KBM-7 (cell line): ENCODE data around the gene TRIM41.
"Not testable (repeated sequence)": the region's sequence is repeated elsewhere in the genome, so short reads cannot be mapped to it uniquely, and the experiment has no call there.

Experiments used
- DNase-seq: peaks from one replicate; pipeline ENCODE4 v3.0.0-alpha.2; 2015
- in situ Hi-C: fragments of 300-500 bp; cut with MboI; formaldehyde crosslinking; loops from 2 replicates; pipeline ENCODE4 v1.14.3; 2020; ENCODE audit warnings: low sequenced_read_pairs, low pct_unique_long_range_greater_than_20kb, mixed read lengths

TRIM41 gene

DNA sequence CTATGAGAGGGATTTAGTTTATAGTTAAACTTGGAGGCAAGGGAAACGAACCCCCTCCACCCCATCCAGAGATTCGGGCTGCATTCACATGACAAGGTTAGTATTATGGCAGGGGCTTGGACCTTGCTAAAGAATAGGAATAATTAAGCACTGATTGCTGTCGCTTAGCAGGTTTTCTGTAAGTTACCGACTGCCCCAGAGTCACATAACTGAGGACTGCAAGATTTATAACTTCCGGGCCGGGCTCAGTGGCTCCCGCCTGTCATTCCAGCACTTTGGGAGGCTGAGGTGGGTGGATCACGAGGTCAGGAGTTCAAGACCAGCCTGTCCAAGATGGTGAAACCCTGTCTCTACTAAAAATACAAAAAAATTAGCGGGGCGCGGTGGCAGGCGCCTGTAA, 44.8 kb downstream of the TRIM41 start:
- DNase-seq, in situ Hi-C loops: not testable (repeated sequence)

DNA sequence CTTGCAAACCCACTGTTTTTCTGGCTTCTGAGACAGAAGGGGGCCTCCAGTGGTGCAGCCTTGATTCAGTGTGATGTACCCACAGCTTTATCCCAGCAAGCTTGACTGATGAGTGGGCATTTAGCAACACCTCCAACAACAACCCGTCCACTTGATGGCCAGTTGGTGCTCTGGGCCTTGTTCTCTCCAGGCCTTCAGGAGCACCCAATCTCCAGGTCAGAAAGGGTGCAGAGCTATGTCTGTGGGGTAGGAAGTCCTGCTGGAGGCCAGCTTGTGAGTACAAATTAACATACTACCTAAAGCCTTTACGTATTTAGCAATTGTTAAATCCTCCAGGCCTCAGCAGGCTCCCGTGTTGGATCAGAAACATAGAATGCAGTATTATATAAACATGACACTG, 48.0 kb downstream of the TRIM41 start:
- DNase-seq: no peak
- in situ Hi-C loops: no loop called here

DNA sequence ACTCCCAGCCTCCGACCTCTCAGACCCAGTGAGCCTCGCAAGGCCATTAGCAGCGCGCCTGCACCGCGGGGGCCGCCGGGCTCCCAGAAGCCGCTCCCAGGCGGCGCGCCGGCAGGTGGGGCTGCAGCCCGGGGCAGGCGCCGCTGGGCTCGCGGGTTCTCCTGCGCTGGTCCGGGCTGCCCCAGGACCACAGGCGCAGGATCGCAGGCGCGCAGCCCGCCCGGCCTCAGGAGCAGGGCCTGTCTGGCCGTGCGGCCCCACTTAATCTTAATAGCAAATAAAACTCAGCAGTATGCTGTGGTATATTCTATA, 50.3 kb downstream of the TRIM41 start:
- in situ Hi-C loops, DNase-seq: not testable (repeated sequence)

DNA sequence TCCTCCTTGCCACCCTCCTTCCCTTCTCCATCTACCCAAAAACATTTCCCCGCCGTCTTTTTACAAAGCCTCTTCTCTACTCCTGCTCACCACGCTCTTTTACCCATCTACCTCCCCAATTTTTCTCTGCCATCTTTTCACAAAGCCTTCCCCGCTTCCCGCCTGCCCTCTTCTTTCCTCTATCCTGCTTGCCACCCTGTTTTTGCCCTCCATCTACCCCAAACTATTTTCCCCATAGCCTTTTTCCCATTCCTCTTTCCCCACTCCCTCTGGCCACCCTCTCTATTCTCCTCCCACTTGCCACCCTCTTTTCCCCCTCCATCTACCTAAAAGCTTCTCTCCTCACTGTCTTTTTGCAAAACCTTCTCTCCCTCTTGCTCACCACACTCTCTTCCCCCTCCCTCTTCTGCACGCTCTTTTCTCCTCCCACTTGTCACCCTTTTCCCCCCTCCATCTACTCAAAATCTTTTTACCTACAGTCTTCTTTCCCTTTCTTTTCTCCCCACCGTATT, 57.2 kb downstream of the TRIM41 start:
- no peak for DNase-seq
- in situ Hi-C loops: no loop called here

DNA sequence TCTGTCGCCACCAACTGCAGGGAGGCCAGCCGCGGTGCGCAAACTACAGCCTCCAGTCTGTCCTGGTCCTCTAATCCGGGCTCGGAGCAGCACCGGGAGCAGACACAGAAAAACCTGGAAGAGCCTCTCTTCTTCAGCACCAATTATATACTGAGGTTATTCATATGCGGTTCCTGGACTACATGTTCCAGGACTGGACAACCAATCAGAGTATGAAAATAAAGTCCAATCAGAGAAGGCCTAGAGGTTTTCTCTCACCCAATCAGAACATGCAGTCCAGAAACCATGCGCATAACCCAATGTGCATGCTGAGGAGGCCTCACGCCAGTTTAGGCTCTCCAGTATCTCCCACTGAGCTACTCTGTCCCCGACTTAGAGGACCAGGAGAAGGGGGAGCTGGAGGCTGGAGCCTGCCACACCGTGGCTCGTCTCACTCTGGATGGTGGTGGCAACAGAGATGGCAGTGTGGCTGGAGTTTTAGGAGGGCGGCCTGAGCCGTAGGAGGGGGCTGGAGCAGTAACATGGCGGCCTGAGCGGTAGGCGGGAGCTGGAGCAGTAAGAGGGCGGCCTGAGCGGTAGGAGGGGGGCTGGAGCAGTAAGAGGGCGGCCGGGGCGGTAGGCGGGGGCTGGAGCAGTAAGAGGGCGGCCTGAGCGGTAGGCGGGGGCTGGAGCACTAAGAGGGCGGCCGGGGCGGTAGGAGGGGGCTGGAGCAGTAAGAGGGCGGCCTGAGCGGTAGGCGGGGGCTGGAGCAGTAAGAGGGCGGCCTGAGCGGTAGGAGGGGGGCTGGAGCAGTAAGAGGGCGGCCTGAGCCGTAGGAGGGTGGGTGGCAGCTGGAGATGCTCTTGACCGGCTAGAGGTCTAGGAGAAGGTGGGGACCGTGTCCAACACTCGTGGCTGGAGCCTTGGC, 58.2 kb downstream of the TRIM41 start:
- no peak for DNase-seq
- in situ Hi-C loops: no loop called here

DNA sequence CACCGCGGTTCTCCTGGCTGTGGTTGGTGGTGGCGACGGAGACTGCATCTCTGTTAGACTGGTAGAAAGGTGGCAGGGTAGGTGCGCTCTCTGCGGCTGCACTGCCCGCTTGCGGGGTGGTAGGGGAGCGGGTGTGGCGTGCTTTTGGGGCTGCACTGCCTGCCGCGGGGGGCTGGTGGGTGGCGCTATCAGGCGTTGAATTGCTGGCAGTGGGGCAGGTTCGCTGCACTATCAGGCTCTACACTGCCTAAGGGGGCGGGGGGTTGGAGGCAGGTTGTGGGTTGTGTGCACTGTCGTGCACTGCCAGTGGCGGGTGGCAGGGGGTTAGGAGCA, 58.9 kb downstream of the TRIM41 start:
- DNase-seq: no peak
- in situ Hi-C loops: no loop called here

DNA sequence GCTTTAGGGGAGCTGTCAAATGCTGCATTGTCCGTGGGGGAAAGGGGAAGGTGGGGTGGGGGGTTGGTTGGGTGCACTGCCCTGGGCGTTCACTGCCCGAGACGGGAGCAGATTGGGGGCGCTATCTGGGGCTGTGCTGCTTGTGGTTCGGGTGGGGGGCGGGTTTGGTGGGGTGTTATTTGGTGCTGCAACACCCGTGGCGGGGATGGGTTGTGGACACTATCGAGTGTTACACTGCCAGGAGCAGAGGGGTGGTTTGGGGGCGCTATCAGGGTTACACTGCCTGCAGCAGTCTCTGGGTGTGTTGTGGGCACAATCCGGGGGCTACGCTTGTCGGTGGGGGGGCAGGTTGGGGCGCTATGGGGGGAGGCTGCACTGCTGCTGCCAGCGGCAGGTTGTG, 59.3 kb downstream of the TRIM41 start:
- in situ Hi-C loops, DNase-seq: not testable (repeated sequence)

DNA sequence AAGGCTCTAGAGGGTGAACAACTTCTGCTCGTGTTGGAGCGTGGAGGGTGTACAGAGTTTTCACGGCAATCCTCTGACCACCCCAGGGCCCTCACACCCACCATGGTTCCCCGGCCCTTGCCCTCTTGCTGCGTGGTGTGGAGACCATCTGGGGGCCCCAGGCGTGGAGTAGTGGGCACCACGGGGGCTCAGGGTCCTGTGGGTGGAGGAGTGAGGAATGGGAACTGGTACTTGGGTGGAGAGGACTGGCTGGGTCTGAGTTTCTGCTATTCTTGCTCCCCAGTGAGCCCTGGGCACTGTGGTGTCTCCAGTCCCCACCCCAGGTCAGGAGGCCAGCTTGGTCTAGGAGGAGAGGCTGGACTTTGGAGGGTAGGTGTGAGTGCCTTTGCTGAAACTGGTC, 59.8 kb downstream of the TRIM41 start:
- in situ Hi-C loops: no loop called here
- no peak for DNase-seq

DNA sequence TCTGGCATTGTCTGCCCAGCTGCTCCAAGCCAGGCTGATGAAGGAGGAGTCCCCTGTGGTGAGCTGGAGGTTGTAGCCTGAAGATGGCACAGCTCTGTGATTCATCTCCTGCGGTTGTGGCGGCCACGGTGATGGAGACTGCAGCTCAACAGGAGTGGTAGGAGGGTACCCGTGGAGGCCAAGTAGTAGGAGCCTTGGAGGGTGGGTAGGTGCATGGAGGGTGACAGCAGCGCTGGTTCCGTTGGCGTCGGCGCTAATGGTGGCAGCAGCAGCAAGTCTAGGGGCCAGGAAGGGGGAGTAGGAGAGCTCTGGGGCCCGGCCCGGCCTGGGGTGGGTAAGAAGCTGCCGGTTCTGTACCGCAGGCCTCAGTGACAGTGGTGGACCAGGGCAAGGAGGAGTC, 60.3 kb downstream of the TRIM41 start:
- in situ Hi-C loops: no loop called here
- no peak for DNase-seq

DNA sequence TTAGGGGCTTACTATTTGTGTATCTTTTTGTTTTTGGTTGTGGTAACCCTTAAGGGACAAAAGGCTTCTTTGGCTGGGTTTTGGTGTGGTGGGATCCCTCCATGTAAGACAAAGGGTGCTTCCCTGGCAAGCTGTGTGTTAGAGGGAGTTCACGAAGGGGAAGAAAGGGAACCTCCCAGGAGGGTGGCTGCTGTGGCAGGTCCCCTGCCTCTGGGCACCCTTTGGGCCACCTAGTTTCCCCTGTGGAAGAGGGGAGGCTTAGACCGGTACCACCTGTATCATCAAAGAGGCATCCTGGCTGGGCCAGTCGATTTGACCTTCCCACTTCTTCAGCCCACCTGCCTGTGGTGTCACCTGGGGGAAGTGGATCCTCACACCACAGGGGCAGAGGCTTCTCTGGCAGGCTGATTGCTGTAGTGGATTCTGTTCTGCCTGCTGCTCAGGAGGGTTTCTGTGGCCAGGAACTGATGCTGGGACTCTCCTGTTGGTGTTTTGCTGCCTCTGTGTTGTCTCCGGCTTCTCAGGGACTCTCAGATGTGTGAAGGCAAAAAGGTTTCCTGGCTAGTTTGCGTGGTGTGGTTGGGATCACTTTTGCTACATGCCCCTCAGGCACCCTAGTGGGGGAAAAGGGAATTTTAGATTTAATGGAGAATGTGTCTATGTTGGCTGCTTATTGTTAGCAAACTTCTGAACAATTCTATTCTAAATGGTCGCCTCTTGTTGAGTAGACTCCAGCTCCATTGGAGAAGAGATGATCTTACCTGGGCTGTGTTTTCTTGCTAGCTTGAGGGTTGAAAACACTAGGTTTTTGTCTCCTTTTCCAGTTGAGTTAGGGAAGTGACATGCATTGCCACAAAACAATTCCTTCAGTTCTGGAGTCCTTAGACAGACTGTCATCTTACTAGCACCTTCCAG, 61.0 kb downstream of the TRIM41 start:
- in situ Hi-C loops, DNase-seq: not testable (repeated sequence)
